Stimulated activated CD4-positive, alpha-beta T cell treated with anti-CD3 and anti-CD28 coated beads, TNF-alpha, amount 100 ng/mL, for 1 hour (primary cell): ENCODE measurements around the gene EEF2KMT.
"Not testable (repeated sequence)": the region's sequence is repeated elsewhere in the genome, so short reads cannot be mapped to it uniquely, and the experiment has no call there.

Source experiments
- DNase-seq, 3 donors: peaks; one replicate each; pipeline ENCODE4 v3.0.0-alpha.2; 2020; ENCODE audit warnings: low read depth in 3 of 3, low spot score in 1 of 3

The EEF2KMT gene

GRCh38 chr16:5097470-5098220, at the start of gene EEF2KMT:
TSS of gene EEF2KMT (minus strand) at chr16:5097795. CDS start at chr16:5097739, 56 bp downstream.
- DNase-seq, result peak; percentile 78 to 80 (median 78)

GRCh38 chr16:5144621-5144956, 47.0 kb upstream of the EEF2KMT start:
- not testable (repeated sequence) for DNase-seq

- no peak for DNase-seq
These were observed 46.4 kb upstream of the EEF2KMT start for GRCh38 chr16:5143761-5144620.

- DNase-seq, result not testable (repeated sequence)
These were observed 42.6 kb upstream of the EEF2KMT start for GRCh38 chr16:5140151-5140550.

DNA sequence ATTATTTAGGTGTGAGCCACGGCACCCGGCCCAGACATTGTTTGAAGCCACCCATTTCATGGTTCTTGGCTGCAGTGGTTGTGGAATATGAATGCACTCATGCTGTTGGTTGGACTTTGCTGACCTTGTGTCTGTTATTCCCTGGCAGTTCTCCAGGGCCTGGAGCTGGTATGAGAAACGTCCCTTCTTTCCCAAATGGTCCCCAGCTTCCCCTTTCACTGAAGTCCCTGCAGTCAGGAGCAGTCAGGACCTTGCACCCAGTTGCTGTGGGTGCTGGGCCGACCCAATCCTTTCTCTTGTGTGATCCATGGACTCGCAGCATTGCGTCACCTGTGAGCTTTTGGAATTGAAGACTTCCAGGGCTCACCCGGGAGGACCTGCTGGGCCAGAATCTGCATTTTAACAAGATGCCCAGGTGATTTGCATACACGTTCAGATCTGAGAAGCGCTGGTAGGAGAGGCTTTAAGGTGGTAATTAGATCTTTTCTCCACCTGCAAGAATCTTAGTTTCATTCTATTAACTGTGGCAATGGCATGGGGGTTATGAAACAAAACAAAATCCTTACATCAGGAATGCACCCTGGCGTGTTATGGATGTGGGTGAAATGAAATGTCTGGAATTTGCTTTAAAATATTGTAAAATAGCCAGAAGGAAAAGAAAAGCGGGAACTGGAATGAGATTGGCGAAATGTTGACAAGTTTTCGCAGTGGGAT, 37.3 kb upstream of the EEF2KMT start:
- DNase-seq, result not testable (repeated sequence)

DNA sequence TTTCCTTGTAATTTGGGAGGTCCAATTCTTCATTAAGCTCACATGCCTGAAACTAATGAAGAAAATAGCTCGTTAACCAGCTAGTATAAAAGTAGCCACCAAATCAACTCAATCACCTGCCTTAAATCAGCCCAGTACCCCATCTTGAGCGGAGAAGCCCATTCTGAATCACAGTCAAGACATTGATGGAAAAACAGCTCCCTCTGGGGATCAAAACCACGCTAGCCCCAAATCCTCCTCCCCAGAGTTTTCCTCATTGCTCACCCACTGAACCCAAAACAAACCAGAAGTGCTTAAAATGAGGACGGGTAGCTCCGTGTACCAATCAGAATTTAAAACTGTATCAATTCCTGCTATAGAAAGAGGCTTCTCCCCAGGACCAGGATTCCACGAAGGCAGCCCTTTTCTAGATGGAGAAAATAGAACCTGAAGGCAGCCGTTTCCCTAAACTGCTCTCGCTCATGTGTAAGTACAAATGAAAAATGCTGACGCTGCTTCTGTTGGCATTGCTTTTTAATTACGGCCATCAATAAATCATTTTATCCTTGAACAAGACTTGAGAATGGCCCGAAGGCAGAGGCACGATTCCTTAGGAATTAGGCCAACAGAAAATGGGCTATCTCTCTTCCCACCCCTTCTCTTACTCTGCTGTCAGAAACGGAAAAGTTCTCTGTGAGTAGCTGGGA, 35.5 kb upstream of the EEF2KMT start:
- not testable (repeated sequence) for DNase-seq

DNA sequence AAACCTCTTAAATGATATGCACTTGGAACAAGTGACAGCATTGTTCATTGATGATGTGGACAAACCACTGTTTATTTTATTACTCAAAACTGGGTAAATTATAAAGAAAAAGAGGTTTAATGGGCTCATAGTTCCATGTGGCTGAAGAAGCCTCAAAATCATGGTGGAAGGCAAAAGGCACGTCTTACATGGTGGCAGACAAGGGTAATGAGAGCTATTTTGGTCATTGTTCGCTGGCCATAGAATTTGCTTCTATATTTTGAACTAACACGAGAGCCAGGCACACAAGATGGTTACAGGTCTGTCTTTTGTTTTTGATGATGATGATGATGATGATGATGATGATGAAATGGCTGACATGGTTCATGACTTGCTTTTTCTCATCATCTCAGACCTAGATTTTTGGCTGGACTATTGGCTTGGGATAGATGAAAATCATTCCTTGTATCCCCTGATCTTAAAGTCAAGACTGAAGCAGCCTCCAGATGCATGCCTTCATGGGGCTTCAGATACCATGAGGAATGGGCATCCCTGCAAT, 33.9 kb upstream of the EEF2KMT start:
- not testable (repeated sequence) for DNase-seq

DNA sequence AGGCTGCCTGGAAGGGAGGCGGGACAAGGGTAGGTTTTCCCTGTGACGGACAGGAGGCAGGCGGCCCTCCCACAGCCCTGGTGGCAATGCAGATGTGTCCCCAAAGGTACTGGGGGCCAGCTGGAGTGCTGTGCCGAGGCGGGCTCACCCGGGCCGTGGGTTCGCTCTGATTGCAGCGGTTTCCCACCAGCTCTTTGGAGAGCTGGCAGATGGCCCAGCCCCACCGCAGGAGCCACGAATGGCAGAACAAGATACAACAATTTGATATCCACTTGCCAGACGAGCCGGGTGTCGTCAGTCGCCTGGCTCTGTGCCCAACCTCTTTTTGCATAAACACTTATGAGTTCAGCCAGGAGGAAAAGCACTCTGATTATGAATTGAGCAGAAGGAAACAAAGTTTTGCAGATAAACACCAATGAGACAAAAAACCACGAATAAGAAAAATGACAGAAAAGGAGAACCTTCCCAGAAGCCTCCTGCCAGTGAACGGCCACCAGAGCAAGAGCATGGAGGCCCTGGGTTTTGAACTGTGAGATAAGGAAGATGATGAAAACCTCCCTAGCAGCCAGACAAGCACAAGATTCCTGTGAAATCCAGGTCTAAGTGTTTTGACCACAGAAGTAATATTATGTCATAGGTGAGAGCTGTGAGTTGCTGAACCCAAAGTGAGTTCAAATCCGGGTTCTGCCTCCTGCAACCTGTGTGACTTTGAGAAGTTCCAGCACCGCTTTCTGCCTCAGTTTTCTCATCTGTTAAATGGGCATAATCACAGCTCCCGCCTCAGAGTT, 19.9 kb upstream of the EEF2KMT start:
- DNase-seq, result peak in 1 of 3 donors; percentile 6

DNA sequence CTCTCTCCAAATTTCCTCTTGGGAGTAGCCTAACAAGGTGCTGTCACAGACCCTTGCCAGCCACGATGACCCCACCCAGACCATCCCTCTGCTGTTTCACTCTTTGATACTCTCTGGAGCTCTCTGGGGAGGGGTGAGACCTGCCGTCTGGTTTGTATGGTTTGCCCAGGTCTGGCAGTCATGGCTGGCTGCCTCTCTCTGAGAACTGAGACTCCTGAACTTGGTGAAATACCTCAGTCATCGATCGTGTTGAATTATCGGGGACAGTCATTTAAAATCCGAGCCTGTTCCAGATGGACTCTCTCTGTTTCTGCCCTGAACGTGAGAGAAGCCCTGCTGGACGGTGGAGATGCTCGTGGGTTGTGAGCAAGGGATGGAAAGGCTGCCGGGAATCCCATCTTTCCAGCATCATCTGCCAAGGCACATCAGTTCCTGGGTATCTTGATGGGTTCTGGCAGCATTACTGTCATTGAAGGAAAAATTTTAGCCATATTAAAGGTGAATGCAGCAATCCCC, 19.2 kb upstream of the EEF2KMT start:
- DNase-seq, result not testable (repeated sequence)

- not testable (repeated sequence) for DNase-seq
These were observed 13.3 kb upstream of the EEF2KMT start for GRCh38 chr16:5110933-5111332.

GRCh38 chr16:5108505-5109158, 11.0 kb upstream of the EEF2KMT start:
- no peak for DNase-seq

GRCh38 chr16:5105039-5105438, 7.4 kb upstream of the EEF2KMT start:
- DNase-seq, result not testable (repeated sequence)

DNA sequence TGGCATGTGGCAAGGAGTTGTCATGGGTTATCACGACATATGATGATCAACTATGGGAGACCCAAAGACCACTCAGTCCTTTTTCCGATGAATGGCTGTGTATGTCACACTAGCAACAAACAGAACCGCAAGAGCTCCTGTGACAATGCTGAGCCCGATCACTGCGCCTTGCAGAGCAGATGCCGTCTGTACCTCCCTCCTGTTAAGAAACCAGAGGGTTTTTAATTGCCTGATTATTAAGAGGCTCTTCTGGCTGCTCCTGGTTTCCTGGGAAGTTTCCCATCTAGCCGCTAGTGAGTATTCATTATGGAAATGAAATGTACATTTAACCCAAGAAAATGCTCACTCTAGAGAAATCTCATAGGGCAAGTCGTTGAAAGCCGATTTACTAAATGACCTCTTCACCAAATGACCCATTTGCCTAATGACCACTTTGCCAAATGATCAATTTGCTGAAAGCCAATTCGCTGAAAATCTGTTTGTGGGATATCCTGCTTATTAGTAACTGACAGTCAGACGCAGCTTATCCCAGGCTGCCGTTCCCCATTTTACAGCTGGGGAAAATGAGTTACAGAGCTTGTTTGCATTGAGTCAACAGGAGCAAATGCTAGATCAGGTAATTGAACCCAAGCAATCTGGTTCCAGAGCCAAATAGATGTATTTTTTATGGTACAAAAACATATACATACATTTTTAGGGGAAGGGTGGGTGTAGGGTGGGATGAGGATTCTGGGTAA, 5.9 kb upstream of the EEF2KMT start:
- DNase-seq, result not testable (repeated sequence)

- not testable (repeated sequence) for DNase-seq
These were observed 1.6 kb upstream of the EEF2KMT start for GRCh38 chr16:5099174-5099573.

GRCh38 chr16:5098221-5099159, 895 bp upstream of the EEF2KMT start:
- DNase-seq, result peak; percentile 91 to 93 (median 91)

GRCh38 chr16:5097061-5097469, 530 bp downstream of the EEF2KMT start:
- DNase-seq, result peak in 1 of 3 donors; percentile 10

- not testable (repeated sequence) for DNase-seq
These were observed 1.0 kb downstream of the EEF2KMT start for GRCh38 chr16:5096437-5097060.
